ENCODE results near the gene MTHFD2L.

The MTHFD2L gene

GRCh38 chr4:74267998-74268606 lies 110.2 kb downstream of the MTHFD2L start:
- H3K4me3 ChIP-seq (ENCODE audit: control insufficient read depth, low read depth, low read length) = no peak overlapping the region

GRCh38 chr4:74268643-74269042 lies 110.7 kb downstream of the MTHFD2L start:
- no peak for DNase-seq (ENCODE audit: low read depth)
- TF ChIP-seq, protein P1, sequence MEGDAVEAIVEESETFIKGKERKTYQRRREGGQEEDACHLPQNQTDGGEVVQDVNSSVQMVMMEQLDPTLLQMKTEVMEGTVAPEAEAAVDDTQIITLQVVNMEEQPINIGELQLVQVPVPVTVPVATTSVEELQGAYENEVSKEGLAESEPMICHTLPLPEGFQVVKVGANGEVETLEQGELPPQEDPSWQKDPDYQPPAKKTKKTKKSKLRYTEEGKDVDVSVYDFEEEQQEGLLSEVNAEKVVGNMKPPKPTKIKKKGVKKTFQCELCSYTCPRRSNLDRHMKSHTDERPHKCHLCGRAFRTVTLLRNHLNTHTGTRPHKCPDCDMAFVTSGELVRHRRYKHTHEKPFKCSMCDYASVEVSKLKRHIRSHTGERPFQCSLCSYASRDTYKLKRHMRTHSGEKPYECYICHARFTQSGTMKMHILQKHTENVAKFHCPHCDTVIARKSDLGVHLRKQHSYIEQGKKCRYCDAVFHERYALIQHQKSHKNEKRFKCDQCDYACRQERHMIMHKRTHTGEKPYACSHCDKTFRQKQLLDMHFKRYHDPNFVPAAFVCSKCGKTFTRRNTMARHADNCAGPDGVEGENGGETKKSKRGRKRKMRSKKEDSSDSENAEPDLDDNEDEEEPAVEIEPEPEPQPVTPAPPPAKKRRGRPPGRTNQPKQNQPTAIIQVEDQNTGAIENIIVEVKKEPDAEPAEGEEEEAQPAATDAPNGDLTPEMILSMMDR (IDR thresholded peaks at IDR 0.05; ENCODE audit: control insufficient read depth, insufficient read depth, low read depth, low read length, missing control alignments) = no peak
- no peak overlapping the region for H3K4me3 ChIP-seq (ENCODE audit: control insufficient read depth, low read depth, low read length)

More at GRCh38 chr4:74267998-74268606, 110.2 kb downstream of the MTHFD2L start:
- TF ChIP-seq, protein P1 (IDR thresholded peaks at IDR 0.05; ENCODE audit: control insufficient read depth, insufficient read depth, low read depth, low read length, missing control alignments) = no peak
- no peak for DNase-seq (ENCODE audit: low read depth)

GRCh38 chr4:74278490-74278889 lies 120.6 kb downstream of the MTHFD2L start:
- no peak overlapping the region for H3K4me3 ChIP-seq (ENCODE audit: control insufficient read depth, low read depth, low read length)
- no peak for DNase-seq (ENCODE audit: low read depth)
- TF ChIP-seq, protein P1 (IDR thresholded peaks at IDR 0.05; ENCODE audit: control insufficient read depth, insufficient read depth, low read depth, low read length, missing control alignments) = no peak

GRCh38 chr4:74279716-74280115 lies 121.8 kb downstream of the MTHFD2L start:
- DNase-seq (ENCODE audit: low read depth) = no peak
- TF ChIP-seq, protein P1 (IDR thresholded peaks at IDR 0.05; ENCODE audit: control insufficient read depth, insufficient read depth, low read depth, low read length, missing control alignments) = no peak
- no peak overlapping the region for H3K4me3 ChIP-seq (ENCODE audit: control insufficient read depth, low read depth, low read length)

- TF ChIP-seq, protein P1 (IDR thresholded peaks at IDR 0.05; ENCODE audit: control insufficient read depth, insufficient read depth, low read depth, low read length, missing control alignments) = no peak
Observed at GRCh38 chr4:74282926-74283325, 125.0 kb downstream of the MTHFD2L start.

DNA sequence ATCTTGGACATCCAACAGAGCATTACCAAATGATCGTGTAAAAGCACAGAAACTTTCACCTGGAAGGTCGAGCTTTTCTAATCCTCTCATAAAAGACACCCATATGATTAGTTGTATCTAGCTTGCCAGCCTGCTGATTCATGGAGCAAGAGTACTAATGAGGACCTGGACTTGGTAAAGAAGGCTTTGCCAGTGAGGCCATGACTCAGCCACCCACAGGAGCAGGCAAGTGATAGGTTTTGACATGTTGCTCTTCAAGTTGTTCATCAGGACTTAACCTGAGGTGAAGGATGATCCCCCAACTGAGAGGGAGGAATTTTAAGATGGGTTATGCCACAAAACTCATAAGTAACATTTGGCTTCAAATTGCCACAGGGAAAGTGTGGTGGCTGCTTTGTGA lies 125.7 kb downstream of the MTHFD2L start:
- peak; percentile 52 for DNase-seq (ENCODE audit: low read depth)
- no peak overlapping the region for H3K4me3 ChIP-seq (ENCODE audit: control insufficient read depth, low read depth, low read length)
- TF ChIP-seq, protein P1 (IDR thresholded peaks at IDR 0.05; ENCODE audit: control insufficient read depth, insufficient read depth, low read depth, low read length, missing control alignments) = no peak

More at GRCh38 chr4:74282926-74283325, 125.0 kb downstream of the MTHFD2L start:
- no peak overlapping the region for H3K4me3 ChIP-seq (ENCODE audit: control insufficient read depth, low read depth, low read length)
- DNase-seq (ENCODE audit: low read depth) = no peak

Measured in AG09309 (cell line).